Ovary (tissue), 9 donors: ENCODE results near the gene AKAP6. TPM values are rescaled to one million over a fixed set of nuclear protein-coding genes. Genes with fewer than 3 reads are reported as not detected.

ENCODE experiments used
- DNase-seq, 5 donors: peaks; one replicate each; pipeline ENCODE4 v3.0.0-alpha.2; 2019 to 2020
- H3K27ac ChIP-seq, 2 donors: fragments of 200-600 bp; one replicate each; pipeline versions ENCODE4 v1.5.1 to v1.8.0; 2019 to 2022
- H3K27me3 ChIP-seq: fragments of 200-600 bp; one replicate; pipeline ENCODE4 v1.8.0; 2022
- H3K36me3 ChIP-seq: fragments of 200-600 bp; sonication (generic); one replicate; pipeline ENCODE4 v1.5.1; 2019
- H3K4me1 ChIP-seq: one replicate; pipeline ENCODE4 v1.8.1; 2013; ENCODE audit warnings: mild to moderate bottlenecking, moderate library complexity; ENCODE audit not compliant: insufficient read depth
- H3K4me3 ChIP-seq: fragments of 200-600 bp; sonication (generic); one replicate; pipeline ENCODE4 v1.5.1; 2017
- H3K9me3 ChIP-seq, 2 donors: fragments of 200-600 bp in 1 of 2; sonication (generic) in 1 of 2; one replicate each; pipeline versions ENCODE4 v1.5.1 to v1.8.1; 2013 to 2019; ENCODE audit warnings: mild to moderate bottlenecking in 1 of 2, moderate library complexity in 1 of 2
- EP300 ChIP-seq: sonication (generic); formaldehyde crosslinking; IDR thresholded peaks from one replicate; pipeline ENCODE4 v1.6.1; 2017; ENCODE audit warnings: antibody characterized with exemption
- POLR2A ChIP-seq: fragments of 450-650 bp; IDR thresholded peaks from one replicate; pipeline ENCODE4 v1.6.1; 2017; ENCODE audit warnings: antibody characterized with exemption, mild to moderate bottlenecking, moderate library complexity
- WGBS, 3 donors: extraction: QIAGEN DNeasy Blood & Tissue Kit in 1 of 3; methylation state at CpG; one replicate each; pipeline versions ENCODE4 v1.1.5 to v1.1.7; 2013 to 2017; 5-methylcytosine and 5-hydroxymethylcytosine counted together
- intact Hi-C, 4 donors: fragments of 100-400 bp; cut with DNase I; formaldehyde crosslinking; loops; one replicate each; pipeline versions ENCODE4 v1.11.0 to v1.15.1; 2022 to 2023
- polyA plus RNA-seq, 2 donors: library from polyadenylated mRNA; stranded (reverse); fragments of 200-250 nt in 1 of 2; fragments of 350-450 nt in 1 of 2; fragmentation: Illumina TruSeq in 1 of 2; extraction: RNeasy Lipid Tissue Mini Kit (QIAGEN cat#74804) in 1 of 2; gene quantifications; one replicate each; pipeline ENCODE4 v1.2.3, GENCODE V29; 2013 to 2014
- total RNA-seq, 7 donors: library from RNA; depleted of rRNA in 2 of 7; stranded (reverse); fragments of >200 nt in 2 of 7; fragmentation: NEBNext Ultra II Directional in 3 of 7; extraction: Animal tissue kit (Norgen Biotek cat#: 25700) in 3 of 7; gene quantifications; one replicate each; pipeline versions ENCODE4 v1.1.0 to v1.2.4, GENCODE V29; 2016 to 2023
- TF ChIP-seq, protein P1 (sequence below), 3 donors: fragments of 450-650 bp in 2 of 3; fragments of 200-600 bp in 1 of 3; IDR thresholded peaks; one replicate each; pipeline versions ENCODE4 v1.5.1 to v1.8.0; 2016 to 2022; ENCODE audit warnings: antibody characterized with exemption in 3 of 3, mild to moderate bottlenecking in 1 of 3
- donor health status: DM: no; HTN: no; CAD: no; lungs with moderate emphysema.
- donor health status: DM: no; HTN: no; CAD: no.
- donor health status: Bipolar disorder and iron deficiency.
- donor health status: DM: yes; HTN: yes; CAD: no.
- donor health status: DM: no; HTN: no; CAD: no.
- donor health status: DM: yes; HTN: yes; CAD: no.

Gene AKAP6
- total and polyA plus RNA-seq, 9 donors = 2.3 to 13.1 (median 6.9) TPM

DNA sequence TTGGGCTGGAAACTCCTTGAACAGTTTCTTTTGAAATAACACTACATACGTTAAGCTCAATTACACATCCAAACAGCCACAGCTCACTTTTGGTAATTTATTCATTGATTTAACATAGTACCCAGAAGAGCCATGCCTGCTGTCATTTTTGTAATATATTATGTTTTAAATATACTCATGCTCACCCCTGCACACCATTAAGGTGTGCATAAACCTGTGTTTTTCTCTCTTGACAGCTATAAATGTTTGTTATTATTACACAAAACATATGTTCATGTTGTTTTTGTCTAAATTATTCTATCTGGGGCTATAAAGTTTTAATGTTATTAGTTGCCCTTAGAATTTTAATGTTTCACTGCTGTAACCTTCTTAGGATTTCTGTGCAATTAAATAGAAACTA lies 296.1 kb downstream of the AKAP6 start:
- no peak for DNase-seq
- TF ChIP-seq POLR2A (no peak), EP300 (no peak)
- TF ChIP-seq, protein P1, sequence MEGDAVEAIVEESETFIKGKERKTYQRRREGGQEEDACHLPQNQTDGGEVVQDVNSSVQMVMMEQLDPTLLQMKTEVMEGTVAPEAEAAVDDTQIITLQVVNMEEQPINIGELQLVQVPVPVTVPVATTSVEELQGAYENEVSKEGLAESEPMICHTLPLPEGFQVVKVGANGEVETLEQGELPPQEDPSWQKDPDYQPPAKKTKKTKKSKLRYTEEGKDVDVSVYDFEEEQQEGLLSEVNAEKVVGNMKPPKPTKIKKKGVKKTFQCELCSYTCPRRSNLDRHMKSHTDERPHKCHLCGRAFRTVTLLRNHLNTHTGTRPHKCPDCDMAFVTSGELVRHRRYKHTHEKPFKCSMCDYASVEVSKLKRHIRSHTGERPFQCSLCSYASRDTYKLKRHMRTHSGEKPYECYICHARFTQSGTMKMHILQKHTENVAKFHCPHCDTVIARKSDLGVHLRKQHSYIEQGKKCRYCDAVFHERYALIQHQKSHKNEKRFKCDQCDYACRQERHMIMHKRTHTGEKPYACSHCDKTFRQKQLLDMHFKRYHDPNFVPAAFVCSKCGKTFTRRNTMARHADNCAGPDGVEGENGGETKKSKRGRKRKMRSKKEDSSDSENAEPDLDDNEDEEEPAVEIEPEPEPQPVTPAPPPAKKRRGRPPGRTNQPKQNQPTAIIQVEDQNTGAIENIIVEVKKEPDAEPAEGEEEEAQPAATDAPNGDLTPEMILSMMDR (IDR thresholded peaks at IDR 0.05) = no peak
- Histone ChIP-seq H3K4me3 (no peak overlapping the region), H3K27ac (no peak overlapping the region), H3K9me3 (no peaks in the 10 kb centered on the region), H3K4me1 (no peaks in the 10 kb centered on the region), H3K36me3 (no peaks in the 10 kb centered on the region), H3K27me3 (no peaks in the 10 kb centered on the region)
- intact Hi-C loops = no loop called here
- WGBS, 3 donors = 86 to 94% (median 90%) methylated on average over 1 of the region's 1 CpG

DNA sequence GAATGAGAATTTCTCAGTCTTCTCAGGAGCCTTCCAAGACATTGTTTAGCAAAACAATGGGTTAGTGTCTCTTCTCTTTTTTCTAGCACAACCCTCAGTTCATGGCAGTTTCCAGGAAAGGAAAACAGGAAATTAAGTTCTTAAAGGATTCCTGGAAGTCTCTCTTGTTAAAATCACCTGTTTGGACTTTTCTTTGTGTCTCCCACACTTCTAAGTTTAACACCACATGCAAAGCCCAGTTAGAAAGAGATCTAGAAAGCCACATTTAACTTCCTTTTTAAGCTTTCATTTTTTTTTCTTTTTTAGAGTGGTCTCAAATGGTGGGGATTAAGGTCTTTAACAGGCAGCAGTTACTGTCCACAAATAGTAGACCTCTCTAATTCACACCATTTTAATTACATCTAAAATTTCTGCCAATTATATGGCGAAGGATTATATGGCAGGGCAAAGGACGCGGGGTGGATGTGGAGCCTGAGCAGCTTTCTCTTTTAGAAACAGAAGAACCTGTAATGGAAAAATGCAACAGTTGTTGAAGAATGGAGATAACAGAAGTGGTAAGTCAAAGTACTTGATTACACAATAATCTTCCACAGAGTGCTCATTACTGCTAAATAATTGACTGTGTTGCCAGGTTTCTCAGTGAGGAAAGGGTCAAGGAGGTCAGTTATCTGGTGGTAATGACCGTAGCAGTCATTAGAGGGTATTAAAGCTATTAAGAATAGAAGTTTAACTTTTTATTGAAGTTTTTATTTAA lies 298.6 kb downstream of the AKAP6 start:
- Histone ChIP-seq H3K36me3 (no peaks in the 10 kb centered on the region), H3K27me3 (no peaks in the 10 kb centered on the region), H3K27ac (no peak overlapping the region), H3K4me1 (no peaks in the 10 kb centered on the region), H3K9me3 (no peaks in the 10 kb centered on the region), H3K4me3 (no peak overlapping the region)
- no peak for DNase-seq
- 96 to 99% (median 97%) methylated on average over 4 of the region's 4 CpGs for WGBS, 3 donors
- TF ChIP-seq EP300 (no peak), POLR2A (no peak)
- TF ChIP-seq, protein P1 (IDR thresholded peaks at IDR 0.05) = no peak
- intact Hi-C loops = no loop called here

DNA sequence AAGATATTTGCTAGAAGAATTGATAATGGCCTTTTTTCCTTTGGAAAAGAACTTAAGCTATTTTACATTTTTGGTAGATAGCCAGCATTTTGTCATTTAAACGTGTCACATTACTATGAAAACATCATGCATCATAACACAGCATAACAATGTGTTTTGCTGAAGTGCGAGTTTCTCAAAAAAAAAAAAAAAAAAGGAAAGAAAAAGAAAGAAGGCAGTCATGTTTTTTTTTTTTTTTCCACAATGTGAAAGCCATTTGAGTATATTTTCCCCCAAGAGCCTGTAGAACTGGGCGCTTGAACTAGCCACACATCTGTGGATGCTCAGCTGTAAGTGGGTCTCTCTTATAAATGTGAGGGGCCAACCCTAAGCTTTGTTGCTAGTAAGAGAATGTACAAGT lies 300.1 kb downstream of the AKAP6 start:
- intact Hi-C loops = no loop called here
- TF ChIP-seq POLR2A (no peak), EP300 (no peak)
- TF ChIP-seq, protein P1 (IDR thresholded peaks at IDR 0.05) = no peak
- no peak for DNase-seq
- Histone ChIP-seq H3K36me3 (no peaks in the 10 kb centered on the region), H3K4me3 (no peak overlapping the region), H3K27me3 (no peaks in the 10 kb centered on the region), H3K27ac (no peak overlapping the region), H3K9me3 (no peaks in the 10 kb centered on the region), H3K4me1 (no peaks in the 10 kb centered on the region)
- WGBS, 3 donors = 44 to 49% (median 46%) methylated on average over 3 of the region's 3 CpGs

DNA sequence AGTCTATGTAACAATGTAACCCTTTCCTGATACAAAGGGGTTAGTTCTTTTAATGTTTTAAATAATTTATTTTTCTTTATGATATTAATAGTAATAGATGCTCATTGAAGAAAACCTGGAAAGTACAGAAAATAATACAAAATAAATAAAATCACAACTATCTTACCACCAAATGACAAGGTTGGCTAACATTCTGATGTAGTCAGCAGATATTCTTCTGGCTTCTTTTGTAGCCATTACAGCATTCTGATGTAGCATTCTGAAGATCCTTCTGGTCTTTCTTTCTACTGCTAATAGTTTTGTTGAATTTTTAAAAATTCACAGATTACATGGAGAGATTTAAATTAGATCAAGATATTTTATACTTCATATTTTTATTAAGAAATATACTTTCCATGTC lies 301.6 kb downstream of the AKAP6 start:
- H3K9me3 ChIP-seq = no peaks in the 10 kb centered on the region
- intact Hi-C loops = no loop called here
- no peaks in the 10 kb centered on the region for H3K36me3 ChIP-seq
- H3K27me3 ChIP-seq = no peaks in the 10 kb centered on the region
- H3K27ac ChIP-seq = no peak overlapping the region
- no peaks in the 10 kb centered on the region for H3K4me1 ChIP-seq
- H3K4me3 ChIP-seq = no peak overlapping the region
- TF ChIP-seq, protein P1 (IDR thresholded peaks at IDR 0.05) = no peak
- TF ChIP-seq EP300 = no peak
- no peak for TF ChIP-seq POLR2A
- no peak for DNase-seq
